Islet precursor cell (in vitro differentiated cells): Measurements from ENCODE around the gene SCD.

ENCODE experiments used
- DNase-seq: peaks from one replicate; pipeline ENCODE4 v3.0.0-alpha.2; 2018

The SCD gene

GRCh38 chr10:100401631-100402328, 54.7 kb downstream of the SCD start:
- DNase-seq = no peak

GRCh38 chr10:100403734-100404133, 56.7 kb downstream of the SCD start:
- DNase-seq = no peak

GRCh38 chr10:100413173-100413572, 66.1 kb downstream of the SCD start:
- DNase-seq = no peak
